HG02870 (cell line): ENCODE results near the gene GRHL1.
"Not testable (repeated sequence)": the region's sequence is repeated elsewhere in the genome, so short reads cannot be mapped to it uniquely, and the experiment has no call there.

Source experiments
- ATAC-seq: cut with Tn5 transposase; IDR thresholded peaks from one replicate; pipeline ENCODE4 v1.9.1; 2021; ENCODE audit warnings: mild to moderate bottlenecking, moderate library complexity; ENCODE audit not compliant: unreplicated experiment

Gene GRHL1

GRCh38 chr2:9951522-9952285 is at the start of gene GRHL1:
GRHL1 (plus strand) TSS chr2:9951693; CDS start chr2:9951834, 141 bp downstream.
- ATAC-seq = peak; percentile 93

GRCh38 chr2:9905413-9905812 is 46.1 kb upstream of the GRHL1 start:
- ATAC-seq = no peak

GRCh38 chr2:9907402-9907801 is 44.1 kb upstream of the GRHL1 start:
- ATAC-seq = no peak

- no peak for ATAC-seq
Measured at GRCh38 chr2:9908639-9909038, 42.9 kb upstream of the GRHL1 start.

- ATAC-seq = no peak
Measured at GRCh38 chr2:9909106-9909505, 42.4 kb upstream of the GRHL1 start.

GRCh38 chr2:9910699-9911098 is 40.8 kb upstream of the GRHL1 start:
- no peak for ATAC-seq

GRCh38 chr2:9912468-9912867 is 39.0 kb upstream of the GRHL1 start:
- ATAC-seq = no peak

GRCh38 chr2:9914384-9915065 is 37.0 kb upstream of the GRHL1 start:
- peak; percentile 100 for ATAC-seq

- ATAC-seq = no peak
Measured at GRCh38 chr2:9918275-9918674, 33.2 kb upstream of the GRHL1 start.

GRCh38 chr2:9919512-9919911 is 32.0 kb upstream of the GRHL1 start:
- no peak for ATAC-seq

- not testable (repeated sequence) for ATAC-seq
Measured at GRCh38 chr2:9927020-9927419, 24.5 kb upstream of the GRHL1 start.

GRCh38 chr2:9937258-9937657 is 14.2 kb upstream of the GRHL1 start:
- no peak for ATAC-seq

GRCh38 chr2:9937968-9938367 is 13.5 kb upstream of the GRHL1 start:
- no peak for ATAC-seq

GRCh38 chr2:9939587-9940485 is 11.7 kb upstream of the GRHL1 start:
- no peak for ATAC-seq

- ATAC-seq = no peak
Measured at GRCh38 chr2:9941196-9941995, 10.1 kb upstream of the GRHL1 start.

- no peak for ATAC-seq
Measured at GRCh38 chr2:9941996-9942390, 9.5 kb upstream of the GRHL1 start.

- ATAC-seq = no peak
Measured at GRCh38 chr2:9944330-9944758, 7.1 kb upstream of the GRHL1 start.

GRCh38 chr2:9945596-9945995 is 5.9 kb upstream of the GRHL1 start:
- ATAC-seq = no peak

GRCh38 chr2:9946076-9946475 is 5.4 kb upstream of the GRHL1 start:
- no peak for ATAC-seq

GRCh38 chr2:9946818-9947217 is 4.7 kb upstream of the GRHL1 start:
- ATAC-seq = no peak

- ATAC-seq = no peak
Measured at GRCh38 chr2:9948721-9949120, 2.8 kb upstream of the GRHL1 start.
